HG03064 (cell line): Measurements from ENCODE around the gene TBCD.

Experiments used
- ATAC-seq: cut with Tn5 transposase; IDR thresholded peaks from one replicate; pipeline ENCODE4 v1.9.1; 2021; ENCODE audit warnings: low read depth; ENCODE audit not compliant: unreplicated experiment

Gene TBCD

GRCh38 chr17:82863941-82864712 lies 112.3 kb downstream of the TBCD start:
- peak; percentile 72 for ATAC-seq

- no peak for ATAC-seq
Observed at GRCh38 chr17:82864713-82865248, 112.9 kb downstream of the TBCD start.

- ATAC-seq, result no peak
Observed at GRCh38 chr17:82865274-82865673, 113.4 kb downstream of the TBCD start.

GRCh38 chr17:82865774-82866395 lies 114.0 kb downstream of the TBCD start:
- ATAC-seq, result no peak

- no peak for ATAC-seq
Observed at GRCh38 chr17:82866590-82867191, 114.8 kb downstream of the TBCD start.

- no peak for ATAC-seq
Observed at GRCh38 chr17:82867763-82868325, 116.0 kb downstream of the TBCD start.

- ATAC-seq, result no peak
Observed at GRCh38 chr17:82868715-82869131, 116.9 kb downstream of the TBCD start.

GRCh38 chr17:82869536-82869935 lies 117.7 kb downstream of the TBCD start:
- no peak for ATAC-seq

- no peak for ATAC-seq
Observed at GRCh38 chr17:82870091-82870491, 118.2 kb downstream of the TBCD start.

- no peak for ATAC-seq
Observed at GRCh38 chr17:82870541-82870940, 118.7 kb downstream of the TBCD start.

- peak; percentile 67 for ATAC-seq
Observed at GRCh38 chr17:82871056-82871775, 119.4 kb downstream of the TBCD start.

GRCh38 chr17:82871776-82872561 lies 120.1 kb downstream of the TBCD start:
- ATAC-seq, result no peak

GRCh38 chr17:82872591-82873520 lies 121.0 kb downstream of the TBCD start:
- no peak for ATAC-seq

- ATAC-seq, result no peak
Observed at GRCh38 chr17:82873521-82873920, 121.7 kb downstream of the TBCD start.

GRCh38 chr17:82874011-82874835 lies 122.4 kb downstream of the TBCD start:
- no peak for ATAC-seq

GRCh38 chr17:82875407-82875856 lies 123.6 kb downstream of the TBCD start:
- no peak for ATAC-seq

- no peak for ATAC-seq
Observed at GRCh38 chr17:82876149-82876548, 124.3 kb downstream of the TBCD start.
